ENCODE results near the gene ZNF280B. TPM values are rescaled to one million over a fixed set of nuclear protein-coding genes. Genes with fewer than 3 reads are reported as not detected.

Gene ZNF280B
- total RNA-seq, 2 donors from 2014 or later, result 10.9 to 15.3 TPM

DNA sequence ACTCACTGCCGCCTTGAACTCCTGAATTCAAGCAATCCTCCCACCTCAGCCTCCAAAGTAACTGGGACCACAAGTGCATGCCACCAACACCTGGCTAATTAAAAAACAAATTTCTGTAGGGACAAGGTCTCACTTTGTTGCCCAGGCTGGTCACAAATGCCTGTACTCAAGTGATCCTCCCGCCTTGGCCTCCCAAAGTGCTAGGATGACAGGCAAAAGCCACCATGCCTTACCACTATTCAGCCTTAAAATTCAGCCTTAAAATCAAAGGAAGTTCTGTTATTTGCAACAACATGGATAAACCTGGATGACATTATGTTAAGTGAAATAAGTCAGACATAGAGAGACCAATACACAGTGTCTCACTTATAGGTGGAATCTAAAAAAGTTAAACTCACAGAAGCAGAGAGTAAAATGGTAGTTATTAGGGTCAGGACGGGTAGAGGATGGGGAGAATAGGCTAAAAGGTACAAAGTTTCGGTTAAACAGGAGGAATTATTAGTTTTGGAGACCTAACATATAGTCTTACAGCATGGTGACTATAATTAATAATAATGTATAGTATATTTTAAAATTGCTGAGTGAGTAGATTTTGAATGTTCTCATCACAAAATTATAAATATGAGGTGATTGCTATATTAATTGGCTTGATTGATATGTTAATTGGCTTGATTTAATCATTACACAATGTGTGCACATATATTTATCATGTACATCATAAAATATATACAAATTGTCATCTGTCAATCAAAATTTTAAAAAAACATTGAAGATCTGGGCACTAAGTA is 17.8 kb upstream of the ZNF280B start:
- TF ChIP-seq, protein P1, sequence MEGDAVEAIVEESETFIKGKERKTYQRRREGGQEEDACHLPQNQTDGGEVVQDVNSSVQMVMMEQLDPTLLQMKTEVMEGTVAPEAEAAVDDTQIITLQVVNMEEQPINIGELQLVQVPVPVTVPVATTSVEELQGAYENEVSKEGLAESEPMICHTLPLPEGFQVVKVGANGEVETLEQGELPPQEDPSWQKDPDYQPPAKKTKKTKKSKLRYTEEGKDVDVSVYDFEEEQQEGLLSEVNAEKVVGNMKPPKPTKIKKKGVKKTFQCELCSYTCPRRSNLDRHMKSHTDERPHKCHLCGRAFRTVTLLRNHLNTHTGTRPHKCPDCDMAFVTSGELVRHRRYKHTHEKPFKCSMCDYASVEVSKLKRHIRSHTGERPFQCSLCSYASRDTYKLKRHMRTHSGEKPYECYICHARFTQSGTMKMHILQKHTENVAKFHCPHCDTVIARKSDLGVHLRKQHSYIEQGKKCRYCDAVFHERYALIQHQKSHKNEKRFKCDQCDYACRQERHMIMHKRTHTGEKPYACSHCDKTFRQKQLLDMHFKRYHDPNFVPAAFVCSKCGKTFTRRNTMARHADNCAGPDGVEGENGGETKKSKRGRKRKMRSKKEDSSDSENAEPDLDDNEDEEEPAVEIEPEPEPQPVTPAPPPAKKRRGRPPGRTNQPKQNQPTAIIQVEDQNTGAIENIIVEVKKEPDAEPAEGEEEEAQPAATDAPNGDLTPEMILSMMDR (conservative IDR thresholded peaks at IDR 0.05), result no peak
- Histone ChIP-seq H3K27ac (ENCODE audit: low read depth, low read length) (no peak overlapping the region), H3K4me1 (ENCODE audit: control insufficient read depth, insufficient read depth, low read length) (no peaks in the 10 kb centered on the region), H3K9ac (ENCODE audit: extremely low read depth, low read length, poor library complexity, severe bottlenecking) (no peak overlapping the region), H3K36me3 (ENCODE audit: control insufficient read depth, insufficient read depth, low read length) (no peaks in the 10 kb centered on the region), H3K4me3 (ENCODE audit: low read length) (no peak overlapping the region), H3K27me3 (ENCODE audit: control insufficient read depth, insufficient read depth, low read length, poor library complexity, severe bottlenecking) (no peaks in the 10 kb centered on the region), H3K9me3 (ENCODE audit: control insufficient read depth, low read length) (no peaks in the 10 kb centered on the region)
- WGBS, 2 experiments (ENCODE audit: insufficient coverage in 1 of 2, insufficient read length in 1 of 2), result 79 to 80% methylated on average over 2 to 4 of the region's 4 CpGs
- peaks cover 59% of the 10 kb centered on the region for H3K27me3 Mint-ChIP-seq (ENCODE audit: insufficient read depth)
- H3K9me3 Mint-ChIP-seq, result peaks cover 3% of the 10 kb centered on the region
- no peaks in the 10 kb centered on the region for H3K4me1 Mint-ChIP-seq
- DNase-seq, result no peak
- H3K36me3 Mint-ChIP-seq (ENCODE audit: low read depth), result no peaks in the 10 kb centered on the region
- no peak overlapping the region for H3K4me3 Mint-ChIP-seq
- no peak overlapping the region for H3K27ac Mint-ChIP-seq

DNA sequence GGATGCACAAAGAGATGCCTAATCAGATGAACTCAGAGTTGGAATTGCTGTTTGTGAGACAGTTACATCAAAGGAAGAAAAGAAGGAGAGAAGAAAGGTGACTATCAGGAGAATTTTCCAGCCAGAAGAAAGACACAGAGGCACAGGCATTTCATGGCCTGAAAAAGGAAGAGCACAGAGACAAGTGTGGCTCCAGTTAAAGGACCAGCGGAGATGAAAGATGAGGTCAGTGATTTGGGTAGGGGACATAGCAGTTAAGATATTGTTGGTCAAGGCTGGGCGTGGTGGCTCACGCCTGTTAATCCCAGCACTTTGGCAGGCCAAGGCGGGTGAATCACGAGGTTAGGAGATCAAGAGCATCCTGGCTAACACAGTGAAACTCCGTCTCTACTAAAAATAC is 15.0 kb upstream of the ZNF280B start:
- Histone ChIP-seq H3K9ac (ENCODE audit: extremely low read depth, low read length, poor library complexity, severe bottlenecking) (no peak overlapping the region), H3K4me1 (ENCODE audit: control insufficient read depth, insufficient read depth, low read length) (no peaks in the 10 kb centered on the region), H3K4me3 (ENCODE audit: low read length) (no peak overlapping the region), H3K9me3 (ENCODE audit: control insufficient read depth, low read length) (no peaks in the 10 kb centered on the region), H3K27me3 (ENCODE audit: control insufficient read depth, insufficient read depth, low read length, poor library complexity, severe bottlenecking) (no peaks in the 10 kb centered on the region), H3K27ac (ENCODE audit: low read depth, low read length) (no peak overlapping the region), H3K36me3 (ENCODE audit: control insufficient read depth, insufficient read depth, low read length) (no peaks in the 10 kb centered on the region)
- Mint-ChIP-seq H3K4me3 (no peak overlapping the region), H3K27ac (no peak overlapping the region), H3K4me1 (peaks cover 14% of the 10 kb centered on the region), H3K9me3 (peaks cover 3% of the 10 kb centered on the region), H3K27me3 (ENCODE audit: insufficient read depth) (peaks cover 56% of the 10 kb centered on the region), H3K36me3 (ENCODE audit: low read depth) (no peaks in the 10 kb centered on the region)
- TF ChIP-seq, protein P1 (conservative IDR thresholded peaks at IDR 0.05), result no peak
- WGBS, 2 experiments (ENCODE audit: insufficient coverage in 1 of 2, insufficient read length in 1 of 2), result 85 to 94% methylated on average over 5 to 6 of the region's 6 CpGs
- no peak for DNase-seq

DNA sequence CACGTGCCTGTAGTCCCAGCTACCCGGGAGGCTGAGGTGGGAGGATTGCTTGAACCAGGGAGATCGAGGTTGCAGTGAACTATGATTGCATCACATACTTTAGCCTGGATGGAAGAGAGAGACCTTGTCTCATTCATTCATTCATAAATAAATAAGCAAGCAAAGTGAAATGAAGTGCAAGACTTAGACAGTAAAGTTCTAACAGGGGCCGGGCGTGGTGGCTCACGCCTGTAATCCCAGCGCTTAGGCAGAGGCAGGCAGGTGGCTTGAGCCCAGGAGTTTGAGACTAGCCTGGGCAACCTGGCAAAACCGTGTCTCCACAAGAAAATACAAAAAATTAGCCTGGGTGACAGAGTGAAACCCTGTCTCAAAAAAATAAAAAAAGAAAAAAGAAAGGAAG is 13.1 kb upstream of the ZNF280B start:
- no peaks in the 10 kb centered on the region for H3K36me3 Mint-ChIP-seq (ENCODE audit: low read depth)
- peaks cover 2% of the 10 kb centered on the region for H3K27me3 ChIP-seq (ENCODE audit: control insufficient read depth, insufficient read depth, low read length, poor library complexity, severe bottlenecking)
- H3K27ac Mint-ChIP-seq, result no peak overlapping the region
- H3K4me1 Mint-ChIP-seq, result peaks cover 14% of the 10 kb centered on the region
- H3K9me3 Mint-ChIP-seq, result peaks cover 3% of the 10 kb centered on the region
- H3K4me3 ChIP-seq (ENCODE audit: low read length), result no peak overlapping the region
- no peak overlapping the region for H3K9ac ChIP-seq (ENCODE audit: extremely low read depth, low read length, poor library complexity, severe bottlenecking)
- H3K4me3 Mint-ChIP-seq, result no peak overlapping the region
- peaks cover 57% of the 10 kb centered on the region for H3K27me3 Mint-ChIP-seq (ENCODE audit: insufficient read depth)
- H3K36me3 ChIP-seq (ENCODE audit: control insufficient read depth, insufficient read depth, low read length), result no peaks in the 10 kb centered on the region
- H3K4me1 ChIP-seq (ENCODE audit: control insufficient read depth, insufficient read depth, low read length), result no peaks in the 10 kb centered on the region
- TF ChIP-seq, protein P1 (conservative IDR thresholded peaks at IDR 0.05), result no peak
- H3K27ac ChIP-seq (ENCODE audit: low read depth, low read length), result no peak overlapping the region
- 82 to 92% methylated on average over 7 to 8 of the region's 8 CpGs for WGBS, 2 experiments (ENCODE audit: insufficient coverage in 1 of 2, insufficient read length in 1 of 2)
- no peaks in the 10 kb centered on the region for H3K9me3 ChIP-seq (ENCODE audit: control insufficient read depth, low read length)
- no peak for DNase-seq
